DND-41 (cell line): ENCODE data around the gene CDH23.

Experiments used
- ATAC-seq: fragments of 200-7000 bp; cut with Tn5 transposase; 3 replicates; pipeline ENCODE4 v1.9.1; 2021; ENCODE audit warnings: low read depth; ENCODE audit not compliant: insufficient read depth
- DNase-seq: peaks from one replicate; pipeline ENCODE4 v3.0.0-alpha.2; 2020
- H2AFZ ChIP-seq: 2 replicates; pipeline ENCODE4 v1.6.0; 2012; ENCODE audit warnings: low read depth, low read length
- H3K27ac ChIP-seq: 2 replicates; pipeline ENCODE4 v1.5.1; 2012; ENCODE audit warnings: low read length, inconsistent platforms
- H3K27me3 ChIP-seq: fragments of 200-600 bp; sonication (generic); 2 replicates; pipeline ENCODE4 v1.6.0; 2012; ENCODE audit warnings: low read length, mild to moderate bottlenecking, inconsistent platforms; ENCODE audit not compliant: insufficient read depth, poor library complexity
- H3K36me3 ChIP-seq: 2 replicates; pipeline ENCODE4 v1.5.1; 2012; ENCODE audit warnings: low read length, inconsistent platforms; ENCODE audit not compliant: insufficient read depth
- H3K4me1 ChIP-seq: 2 replicates; pipeline ENCODE4 v1.5.1; 2012; ENCODE audit warnings: mild to moderate bottlenecking, low read length; ENCODE audit not compliant: insufficient read depth
- H3K4me2 ChIP-seq: 2 replicates; pipeline ENCODE4 v1.6.0; 2012; ENCODE audit warnings: mild to moderate bottlenecking, moderate library complexity, low read length, inconsistent platforms; ENCODE audit not compliant: insufficient read depth
- H3K4me3 ChIP-seq, 2 experiments: fragments of 200-600 bp in 1 of 2; shearing (Covaris generic) in 1 of 2; 2 replicates each; pipeline ENCODE4 v1.5.1; 2012 to 2016; ENCODE audit warnings: inconsistent platforms in 2 of 2, low read length in 2 of 2, mild to moderate bottlenecking in 2 of 2, low read depth in 1 of 2, moderate library complexity in 1 of 2
- H3K79me2 ChIP-seq: 2 replicates; pipeline ENCODE4 v1.6.0; 2012; ENCODE audit warnings: low read length, inconsistent platforms; ENCODE audit not compliant: insufficient read depth
- H3K9ac ChIP-seq: 2 replicates; pipeline ENCODE4 v1.6.0; 2012; ENCODE audit warnings: low read depth, mild to moderate bottlenecking, inconsistent platforms, low read length, moderate library complexity
- H3K9me3 ChIP-seq: 2 replicates; pipeline ENCODE4 v1.5.1; 2012; ENCODE audit warnings: low read length, moderate library complexity, mild to moderate bottlenecking, inconsistent platforms; ENCODE audit not compliant: insufficient read depth, severe bottlenecking
- H4K20me1 ChIP-seq: 2 replicates; pipeline ENCODE4 v1.6.0; 2012; ENCODE audit warnings: low read length; ENCODE audit not compliant: insufficient read depth
- CTCF ChIP-seq: IDR thresholded peaks from 2 replicates; pipeline ENCODE4 v1.5.1; 2012; ENCODE audit warnings: borderline replicate concordance, low read length, moderate library complexity, mild to moderate bottlenecking; ENCODE audit not compliant: poor library complexity, severe bottlenecking; ENCODE audit errors: extremely low read depth
- EZH2 ChIP-seq: IDR thresholded peaks from 3 replicates; pipeline ENCODE4 v1.6.1; 2012; ENCODE audit warnings: borderline replicate concordance, low read depth, mild to moderate bottlenecking, moderate library complexity, low read length, inconsistent platforms; ENCODE audit not compliant: severe bottlenecking

CDH23 gene

GRCh38 chr10:71644307-71645180 is 247.8 kb downstream of the CDH23 start:
- ATAC-seq: no peak
- Histone ChIP-seq H3K9ac (no peak overlapping the region), H2AFZ (no peak overlapping the region), H3K9me3 (no peaks in the 10 kb centered on the region), H3K27ac (no peak overlapping the region), H4K20me1 (no peaks in the 10 kb centered on the region), H3K4me3 (no peak overlapping the region), H3K27me3 (no peaks in the 10 kb centered on the region), H3K4me1 (no peaks in the 10 kb centered on the region), H3K36me3 (no peaks in the 10 kb centered on the region), H3K79me2 (no peaks in the 10 kb centered on the region), H3K4me2 (no peak overlapping the region)
- DNase-seq: no peak
- no peak for TF ChIP-seq EZH2
- no peak for TF ChIP-seq CTCF

- Histone ChIP-seq H3K36me3 (no peaks in the 10 kb centered on the region), H3K9ac (no peak overlapping the region), H2AFZ (no peak overlapping the region), H3K79me2 (no peaks in the 10 kb centered on the region), H3K27me3 (no peaks in the 10 kb centered on the region), H4K20me1 (no peaks in the 10 kb centered on the region), H3K4me2 (no peak overlapping the region), H3K4me3 (no peak overlapping the region), H3K27ac (no peak overlapping the region), H3K9me3 (no peaks in the 10 kb centered on the region), H3K4me1 (no peaks in the 10 kb centered on the region)
- ATAC-seq (no peak), DNase-seq (no peak)
- TF ChIP-seq CTCF: no peak
- TF ChIP-seq EZH2: no peak
These were observed 248.5 kb downstream of the CDH23 start for GRCh38 chr10:71645185-71645584.

- no peak for DNase-seq
- H3K9me3 ChIP-seq: no peaks in the 10 kb centered on the region
- no peak for ATAC-seq
- no peaks in the 10 kb centered on the region for H3K4me1 ChIP-seq
- no peak overlapping the region for H3K9ac ChIP-seq
- no peaks in the 10 kb centered on the region for H4K20me1 ChIP-seq
- no peaks in the 10 kb centered on the region for H3K36me3 ChIP-seq
- no peaks in the 10 kb centered on the region for H3K27me3 ChIP-seq
- TF ChIP-seq EZH2 (no peak), CTCF (no peak)
- no peak overlapping the region for H3K4me2 ChIP-seq
- no peaks in the 10 kb centered on the region for H3K79me2 ChIP-seq
- H3K27ac ChIP-seq: no peak overlapping the region
- H2AFZ ChIP-seq: no peak overlapping the region
- H3K4me3 ChIP-seq: no peak overlapping the region
These were observed 249.3 kb downstream of the CDH23 start for GRCh38 chr10:71646037-71646436.
